ENCODE measurements around the gene FOXS1.

DNA sequence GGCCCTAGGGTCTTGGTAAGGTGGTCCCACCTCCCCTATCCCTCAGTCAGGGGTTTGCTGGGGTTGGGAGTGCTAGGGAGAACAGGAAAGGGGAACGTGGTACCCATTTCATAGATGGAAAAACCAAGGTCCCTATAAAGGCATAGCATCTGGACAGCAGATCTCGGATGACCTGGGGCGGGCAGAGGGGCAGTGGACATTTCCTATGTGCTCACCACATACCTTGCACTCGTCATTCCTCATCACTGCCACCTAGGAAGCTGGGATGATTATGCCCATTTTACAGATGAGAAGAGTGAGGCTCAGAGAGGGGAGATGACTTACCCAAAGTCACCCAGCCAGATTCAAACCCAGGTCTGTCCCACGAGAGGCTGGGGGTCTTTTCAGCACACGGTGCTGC is 14.2 kb downstream of the FOXS1 start:
- TF ChIP-seq, protein P1, sequence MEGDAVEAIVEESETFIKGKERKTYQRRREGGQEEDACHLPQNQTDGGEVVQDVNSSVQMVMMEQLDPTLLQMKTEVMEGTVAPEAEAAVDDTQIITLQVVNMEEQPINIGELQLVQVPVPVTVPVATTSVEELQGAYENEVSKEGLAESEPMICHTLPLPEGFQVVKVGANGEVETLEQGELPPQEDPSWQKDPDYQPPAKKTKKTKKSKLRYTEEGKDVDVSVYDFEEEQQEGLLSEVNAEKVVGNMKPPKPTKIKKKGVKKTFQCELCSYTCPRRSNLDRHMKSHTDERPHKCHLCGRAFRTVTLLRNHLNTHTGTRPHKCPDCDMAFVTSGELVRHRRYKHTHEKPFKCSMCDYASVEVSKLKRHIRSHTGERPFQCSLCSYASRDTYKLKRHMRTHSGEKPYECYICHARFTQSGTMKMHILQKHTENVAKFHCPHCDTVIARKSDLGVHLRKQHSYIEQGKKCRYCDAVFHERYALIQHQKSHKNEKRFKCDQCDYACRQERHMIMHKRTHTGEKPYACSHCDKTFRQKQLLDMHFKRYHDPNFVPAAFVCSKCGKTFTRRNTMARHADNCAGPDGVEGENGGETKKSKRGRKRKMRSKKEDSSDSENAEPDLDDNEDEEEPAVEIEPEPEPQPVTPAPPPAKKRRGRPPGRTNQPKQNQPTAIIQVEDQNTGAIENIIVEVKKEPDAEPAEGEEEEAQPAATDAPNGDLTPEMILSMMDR (IDR thresholded peaks at IDR 0.05), result no peak
- TF ChIP-seq POLR2A (IDR thresholded peaks at IDR 0.05), result no peak

All from esophagus squamous epithelium (tissue), 4 donors.